Activated T-helper 17 cell treated with anti-CD3 and anti-CD28 coated beads, Interleukin-2, amount 50 U/mL, for 72 hours (primary cell): ENCODE results near the gene VANGL2. TPM values are rescaled to one million over a fixed set of nuclear protein-coding genes. Genes with fewer than 3 reads are reported as not detected.
A peak's percentile ranks its signal among the peaks of the same experiment; 100 is the strongest.

Experiments
- ATAC-seq: fragments of 150-1000 bp; cut with Tn5 transposase; replicated peaks from 2 replicates; pipeline ENCODE4 v1.10.0; 2021; ENCODE audit warnings: mild to moderate bottlenecking, moderate library complexity
- H3K27ac Mint-ChIP-seq: one replicate; pipeline ENCODE4 v1.8.0; 2022; ENCODE audit warnings: mixed read lengths
- H3K27me3 Mint-ChIP-seq: one replicate; pipeline ENCODE4 v1.8.0; 2022; ENCODE audit warnings: mixed read lengths
- H3K36me3 Mint-ChIP-seq: one replicate; pipeline ENCODE4 v1.8.0; 2022; ENCODE audit warnings: low read depth, mild to moderate bottlenecking, mixed read lengths
- H3K4me1 Mint-ChIP-seq: one replicate; pipeline ENCODE4 v1.8.0; 2022; ENCODE audit warnings: mixed read lengths
- H3K4me3 Mint-ChIP-seq: one replicate; pipeline ENCODE4 v1.8.0; 2022; ENCODE audit warnings: mild to moderate bottlenecking, mixed read lengths
- H3K9me3 Mint-ChIP-seq: one replicate; pipeline ENCODE4 v1.8.0; 2022; ENCODE audit warnings: mixed read lengths
- total RNA-seq, 2 donors: library from RNA; stranded (reverse); gene quantifications; one replicate each; pipeline ENCODE4 v1.2.3, GENCODE V29; 2022

VANGL2 gene
- total RNA-seq, 2 donors from 2014 or later = not detected

GRCh38 chr1:160460214-160460642, 59.9 kb downstream of the VANGL2 start:
- peak; percentile 53 for ATAC-seq
- Mint-ChIP-seq H3K4me1 (peaks cover 57% of the 10 kb centered on the region), H3K27me3 (no peaks in the 10 kb centered on the region), H3K9me3 (no peaks in the 10 kb centered on the region), H3K36me3 (peaks cover 7% of the 10 kb centered on the region), H3K27ac (peak overlapping the region; percentile 97), H3K4me3 (peak overlapping the region; percentile 88)

- ATAC-seq = peak; percentile 55
- Mint-ChIP-seq H3K4me1 (peaks cover 62% of the 10 kb centered on the region), H3K36me3 (peaks cover 7% of the 10 kb centered on the region), H3K4me3 (peak overlapping the region; percentile 88), H3K9me3 (no peaks in the 10 kb centered on the region), H3K27ac (peak overlapping the region; percentile 97), H3K27me3 (no peaks in the 10 kb centered on the region)
These were observed 60.4 kb downstream of the VANGL2 start for GRCh38 chr1:160460683-160461287.

- H3K4me1 Mint-ChIP-seq = peaks cover 59% of the 10 kb centered on the region
- no peak for ATAC-seq
- no peaks in the 10 kb centered on the region for H3K27me3 Mint-ChIP-seq
- H3K27ac Mint-ChIP-seq = peak overlapping the region; percentile 39
- peaks cover 7% of the 10 kb centered on the region for H3K36me3 Mint-ChIP-seq
- H3K4me3 Mint-ChIP-seq = peak overlapping the region; percentile 60
- H3K9me3 Mint-ChIP-seq = peaks cover 4% of the 10 kb centered on the region
These were observed 64.8 kb downstream of the VANGL2 start for GRCh38 chr1:160465123-160465522.

- H3K27ac Mint-ChIP-seq = no peak overlapping the region
- H3K4me3 Mint-ChIP-seq = no peak overlapping the region
- peaks cover 48% of the 10 kb centered on the region for H3K4me1 Mint-ChIP-seq
- ATAC-seq = no peak
- peaks cover 4% of the 10 kb centered on the region for H3K9me3 Mint-ChIP-seq
- no peaks in the 10 kb centered on the region for H3K27me3 Mint-ChIP-seq
- H3K36me3 Mint-ChIP-seq = no peaks in the 10 kb centered on the region
These were observed 66.6 kb downstream of the VANGL2 start for GRCh38 chr1:160466961-160467360.

- Mint-ChIP-seq H3K27ac (no peak overlapping the region), H3K4me1 (peaks cover 43% of the 10 kb centered on the region)
- ATAC-seq = no peak
These were observed 67.2 kb downstream of the VANGL2 start for GRCh38 chr1:160467576-160467975.

GRCh38 chr1:160471253-160471652, 70.9 kb downstream of the VANGL2 start:
- H3K4me3 Mint-ChIP-seq = no peak overlapping the region
- no peaks in the 10 kb centered on the region for H3K36me3 Mint-ChIP-seq
- H3K4me1 Mint-ChIP-seq = peaks cover 14% of the 10 kb centered on the region
- peak; percentile 42 for ATAC-seq
- no peak overlapping the region for H3K27ac Mint-ChIP-seq
- H3K27me3 Mint-ChIP-seq = no peaks in the 10 kb centered on the region
- H3K9me3 Mint-ChIP-seq = peaks cover 4% of the 10 kb centered on the region

More at GRCh38 chr1:160467576-160467975, 67.2 kb downstream of the VANGL2 start:
- H3K27me3 Mint-ChIP-seq = no peaks in the 10 kb centered on the region
- peaks cover 4% of the 10 kb centered on the region for H3K9me3 Mint-ChIP-seq
- H3K36me3 Mint-ChIP-seq = no peaks in the 10 kb centered on the region
- peak overlapping the region; percentile 4 for H3K4me3 Mint-ChIP-seq

- H3K36me3 Mint-ChIP-seq = no peaks in the 10 kb centered on the region
- H3K27me3 Mint-ChIP-seq = no peaks in the 10 kb centered on the region
- ATAC-seq = no peak
- peaks cover 4% of the 10 kb centered on the region for H3K9me3 Mint-ChIP-seq
- no peak overlapping the region for H3K27ac Mint-ChIP-seq
- H3K4me1 Mint-ChIP-seq = peaks cover 14% of the 10 kb centered on the region
- H3K4me3 Mint-ChIP-seq = no peak overlapping the region
These were observed 71.7 kb downstream of the VANGL2 start for GRCh38 chr1:160472112-160472511.

- no peaks in the 10 kb centered on the region for H3K27me3 Mint-ChIP-seq
- H3K36me3 Mint-ChIP-seq = no peaks in the 10 kb centered on the region
- ATAC-seq = peak; percentile 96
- H3K4me1 Mint-ChIP-seq = peaks cover 6% of the 10 kb centered on the region
- H3K4me3 Mint-ChIP-seq = no peak overlapping the region
- H3K27ac Mint-ChIP-seq = no peak overlapping the region
- H3K9me3 Mint-ChIP-seq = peaks cover 13% of the 10 kb centered on the region
These were observed 74.3 kb downstream of the VANGL2 start for GRCh38 chr1:160474392-160475242.

Other genes with a start within 250 kb of the VANGL2 start
- gene ATP1A4, start 249.0 kb upstream of the VANGL2 start, total RNA-seq = under 1 TPM in 1 of 2 donors, not detected in 1; 0.48 TPM
- gene CASQ1, start 210.0 kb upstream of the VANGL2 start, total RNA-seq = not detected
- gene PEA15, start 195.2 kb upstream of the VANGL2 start, total RNA-seq = 10 to 100 TPM; 48.7 to 49.4 TPM
- gene DCAF8, start 138.0 kb upstream of the VANGL2 start, total RNA-seq = 100 to 1,000 TPM; 126 to 175 TPM
- 10 to 100 TPM; 48.3 to 61.4 TPM for gene PEX19, start 115.4 kb upstream of the VANGL2 start, total RNA-seq
- gene COPA, start 57.3 kb upstream of the VANGL2 start, total RNA-seq = 100 to 1,000 TPM; 136 to 178 TPM
- 10 to 100 TPM; 58.7 to 67.4 TPM for gene NCSTN, start 57.2 kb upstream of the VANGL2 start, total RNA-seq
- gene NHLH1, start 33.5 kb upstream of the VANGL2 start, total RNA-seq = 1 to 10 TPM; 1.0 to 1.1 TPM
- gene SLAMF6, start 122.7 kb downstream of the VANGL2 start, total RNA-seq = 10 to 100 TPM; 17.4 to 28.6 TPM
- gene CD84, start 178.9 kb downstream of the VANGL2 start, total RNA-seq = 10 to 100 TPM; 15.7 to 37.3 TPM
- 100 to 1,000 TPM; 121 to 186 TPM for gene SLAMF1, start 246.5 kb downstream of the VANGL2 start, total RNA-seq